ENCODE measurements around the gene TMOD4. TPM values are rescaled to one million over a fixed set of nuclear protein-coding genes. Genes with fewer than 3 reads are reported as not detected.

The TMOD4 gene
- total and polyA plus RNA-seq, 9 of the 15 experiments (the other 6 are each of a cell fraction or from before 2014, with no cell fraction given): 0.18 to 1.8 (median 1.1) TPM; not detected in 1

DNA sequence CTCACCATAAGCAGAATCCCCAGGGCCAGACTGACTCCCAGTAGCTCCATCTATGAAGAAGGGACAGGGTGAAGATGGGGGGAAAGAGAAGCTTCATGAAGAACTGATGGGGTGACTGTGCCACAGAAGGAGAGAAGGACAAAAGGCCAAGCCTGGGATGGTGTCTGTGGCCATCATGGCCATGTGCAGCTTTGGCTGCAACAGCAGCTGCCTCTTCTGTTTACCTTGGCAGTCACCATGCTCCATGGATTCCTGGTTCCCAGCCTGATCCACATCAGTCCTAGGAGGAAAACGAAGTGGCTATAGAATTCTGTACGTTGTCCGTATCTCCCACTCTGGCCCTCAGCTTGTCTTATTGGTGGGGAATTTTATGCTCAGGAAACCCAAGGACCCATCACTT is 41.4 kb downstream of the TMOD4 start:
- Histone ChIP-seq H3K4me2 (ENCODE audit: insufficient read depth, low read length) (no peak overlapping the region), H3K9me1 (ENCODE audit: control insufficient read depth, insufficient read depth, low read length) (no peaks in the 10 kb centered on the region), H3K36me3 (ENCODE audit: control insufficient read depth, insufficient read depth, low read length) (no peaks in the 10 kb centered on the region), H3K27ac (ENCODE audit: extremely low read depth, low read depth, low read length) (no peak overlapping the region), H4K20me1 (replicated peaks; ENCODE audit: control insufficient read depth, insufficient read depth, low read length) (peaks cover 6% of the 10 kb centered on the region; the same call in 1 of the 2 replicates), H3K4me1 (replicated peaks in 1 of 2; ENCODE audit: control insufficient read depth in 2 of 2, insufficient read depth in 2 of 2, low read length in 2 of 2) (peaks cover 0 to 25% of the 10 kb centered on the region in 2 experiments; a peak in 2 of 5 replicates), H2AFZ (ENCODE audit: low read depth, low read length) (no peak overlapping the region), H3K9ac (ENCODE audit: insufficient read depth in 1 of 2, low read depth in 2 of 2, low read length in 2 of 2) (no peak overlapping the region), H3K79me2 (ENCODE audit: control insufficient read depth, insufficient read depth, low read length) (no peaks in the 10 kb centered on the region), H3K27me3 (ENCODE audit: control insufficient read depth in 2 of 2, insufficient read depth in 2 of 2, low read length in 2 of 2) (no peaks in the 10 kb centered on the region; a peak in 1 of 5 replicates), H3K4me3 (no peak overlapping the region), H3K9me3 (replicated peaks; ENCODE audit: control insufficient read depth, insufficient read depth, low read depth, low read length) (no peaks in the 10 kb centered on the region)
- TF ChIP-seq MCM3 (IDR thresholded peaks at IDR 0.05) (no peak), ZNF76 (CRISPR knock-in tag; IDR thresholded peaks at IDR 0.05; ENCODE audit: borderline replicate concordance) (no peak), SMAD1 (IDR thresholded peaks at IDR 0.05; ENCODE audit: low read depth, low read length, partially characterized antibody) (no peak), ZC3H4 (CRISPR knock-in tag; IDR thresholded peaks at IDR 0.05; ENCODE audit: borderline replicate concordance) (no peak), CBFB (CRISPR knock-in tag; IDR thresholded peaks at IDR 0.05) (no peak), DNMT1 (IDR thresholded peaks at IDR 0.05) (no peak), KAT8 (IDR thresholded peaks at IDR 0.05; ENCODE audit: low read depth) (no peak), SRF (CRISPR knock-in tag; IDR thresholded peaks at IDR 0.05) (no peak), NRF1 (conservative IDR thresholded peaks at IDR 0.05 in 1 of 2, IDR thresholded peaks at IDR 0.05 in 1 of 2) (no peak), ETV5 (CRISPR knock-in tag; IDR thresholded peaks at IDR 0.05; ENCODE audit: low read depth) (no peak), TBL1XR1 (IDR thresholded peaks at IDR 0.05; ENCODE audit: low read length in 2 of 2) (no peak), MED1 (CRISPR knock-in tag; IDR thresholded peaks at IDR 0.05; ENCODE audit: borderline replicate concordance) (no peak), FOSL1 (tag; conservative IDR thresholded peaks at IDR 0.05) (no peak), GATAD2B (IDR thresholded peaks at IDR 0.05; ENCODE audit: borderline replicate concordance) (no peak)
- TF ChIP-seq, protein P1, sequence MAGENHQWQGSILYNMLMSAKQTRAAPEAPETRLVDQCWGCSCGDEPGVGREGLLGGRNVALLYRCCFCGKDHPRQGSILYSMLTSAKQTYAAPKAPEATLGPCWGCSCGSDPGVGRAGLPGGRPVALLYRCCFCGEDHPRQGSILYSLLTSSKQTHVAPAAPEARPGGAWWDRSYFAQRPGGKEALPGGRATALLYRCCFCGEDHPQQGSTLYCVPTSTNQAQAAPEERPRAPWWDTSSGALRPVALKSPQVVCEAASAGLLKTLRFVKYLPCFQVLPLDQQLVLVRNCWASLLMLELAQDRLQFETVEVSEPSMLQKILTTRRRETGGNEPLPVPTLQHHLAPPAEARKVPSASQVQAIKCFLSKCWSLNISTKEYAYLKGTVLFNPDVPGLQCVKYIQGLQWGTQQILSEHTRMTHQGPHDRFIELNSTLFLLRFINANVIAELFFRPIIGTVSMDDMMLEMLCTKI (IDR thresholded peaks at IDR 0.05; ENCODE audit: partially characterized antibody): no peak
- TF ChIP-seq, protein P2, sequence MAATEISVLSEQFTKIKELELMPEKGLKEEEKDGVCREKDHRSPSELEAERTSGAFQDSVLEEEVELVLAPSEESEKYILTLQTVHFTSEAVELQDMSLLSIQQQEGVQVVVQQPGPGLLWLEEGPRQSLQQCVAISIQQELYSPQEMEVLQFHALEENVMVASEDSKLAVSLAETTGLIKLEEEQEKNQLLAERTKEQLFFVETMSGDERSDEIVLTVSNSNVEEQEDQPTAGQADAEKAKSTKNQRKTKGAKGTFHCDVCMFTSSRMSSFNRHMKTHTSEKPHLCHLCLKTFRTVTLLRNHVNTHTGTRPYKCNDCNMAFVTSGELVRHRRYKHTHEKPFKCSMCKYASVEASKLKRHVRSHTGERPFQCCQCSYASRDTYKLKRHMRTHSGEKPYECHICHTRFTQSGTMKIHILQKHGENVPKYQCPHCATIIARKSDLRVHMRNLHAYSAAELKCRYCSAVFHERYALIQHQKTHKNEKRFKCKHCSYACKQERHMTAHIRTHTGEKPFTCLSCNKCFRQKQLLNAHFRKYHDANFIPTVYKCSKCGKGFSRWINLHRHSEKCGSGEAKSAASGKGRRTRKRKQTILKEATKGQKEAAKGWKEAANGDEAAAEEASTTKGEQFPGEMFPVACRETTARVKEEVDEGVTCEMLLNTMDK (IDR thresholded peaks at IDR 0.05; ENCODE audit: borderline replicate concordance, insufficient read depth, low read depth, low read length, poor library complexity, severe bottlenecking): no peak
- TF ChIP-seq, protein P3, sequence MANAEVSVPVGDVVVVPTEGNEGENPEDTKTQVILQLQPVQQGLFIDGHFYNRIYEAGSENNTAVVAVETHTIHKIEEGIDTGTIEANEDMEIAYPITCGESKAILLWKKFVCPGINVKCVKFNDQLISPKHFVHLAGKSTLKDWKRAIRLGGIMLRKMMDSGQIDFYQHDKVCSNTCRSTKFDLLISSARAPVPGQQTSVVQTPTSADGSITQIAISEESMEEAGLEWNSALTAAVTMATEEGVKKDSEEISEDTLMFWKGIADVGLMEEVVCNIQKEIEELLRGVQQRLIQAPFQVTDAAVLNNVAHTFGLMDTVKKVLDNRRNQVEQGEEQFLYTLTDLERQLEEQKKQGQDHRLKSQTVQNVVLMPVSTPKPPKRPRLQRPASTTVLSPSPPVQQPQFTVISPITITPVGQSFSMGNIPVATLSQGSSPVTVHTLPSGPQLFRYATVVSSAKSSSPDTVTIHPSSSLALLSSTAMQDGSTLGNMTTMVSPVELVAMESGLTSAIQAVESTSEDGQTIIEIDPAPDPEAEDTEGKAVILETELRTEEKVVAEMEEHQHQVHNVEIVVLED (CRISPR knock-in tag; IDR thresholded peaks at IDR 0.05): no peak
- TF ChIP-seq, protein P4, sequence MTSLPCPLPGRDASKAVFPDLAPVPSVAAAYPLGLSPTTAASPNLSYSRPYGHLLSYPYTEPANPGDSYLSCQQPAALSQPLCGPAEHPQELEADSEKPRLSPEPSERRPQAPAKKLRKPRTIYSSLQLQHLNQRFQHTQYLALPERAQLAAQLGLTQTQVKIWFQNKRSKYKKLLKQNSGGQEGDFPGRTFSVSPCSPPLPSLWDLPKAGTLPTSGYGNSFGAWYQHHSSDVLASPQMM (CRISPR knock-in tag; IDR thresholded peaks at IDR 0.05): no peak
- DNase-seq (ENCODE audit: extremely low read depth in 1 of 4, low spot score in 3 of 4) (peak in 1 of 4 experiments; percentile 6), FAIRE-seq (no peak), ATAC-seq (no peak)
- in situ Hi-C loops (cut with MboI): no loop called here
- intact Hi-C loops (cut with micrococcal nuclease): no loop called here
- WGBS (ENCODE audit: insufficient coverage, low coverage, missing lambda C conversion rate): 53% methylated on average over 3 of the region's 3 CpGs
- ChIA-PET POLR2A (interaction anchor here (1.4 to 1.7 kb wide), 2 partner anchors 11 to 23 kb away, joined by 7 read pairs; partner anchors contain the start of gene TNFAIP8L2), CTCF (ENCODE audit: low intra/inter-chr PET ratio) (no interaction called here)
- no TSS peak for BruUV-seq (replicated peaks)
